ENCODE measurements around the gene HLA-G.

HLA-G gene

DNA sequence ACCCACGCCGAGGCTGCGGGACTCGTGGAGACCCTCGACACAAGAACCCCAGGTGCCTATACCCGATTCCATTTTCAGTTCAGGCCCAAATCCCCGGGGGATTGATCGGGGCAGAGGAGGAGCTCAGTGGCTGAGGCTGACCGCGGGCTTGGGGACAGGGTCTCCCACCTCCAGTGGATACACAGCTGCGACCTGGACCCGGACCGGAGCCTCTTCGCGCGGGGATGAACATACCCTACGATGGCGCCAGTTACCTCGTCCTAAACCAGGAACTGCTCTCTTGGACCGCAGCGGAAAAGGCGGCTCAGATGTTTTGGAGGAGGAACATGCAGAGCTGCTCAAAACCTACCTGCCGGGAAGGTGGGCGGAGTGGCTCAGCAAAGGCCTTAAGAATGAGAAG, 27.4 kb upstream of the HLA-G start:
- Histone ChIP-seq H3K4me3 (ENCODE audit: low read length) (no peak overlapping the region), H3K36me3 (replicated peaks; ENCODE audit: low read depth, low read length) (no peaks in the 10 kb centered on the region), H4K20me1 (ENCODE audit: insufficient read depth, low read length) (no peaks in the 10 kb centered on the region), H3K27me3 (ENCODE audit: low read depth, low read length) (no peaks in the 10 kb centered on the region), H3K9me3 (ENCODE audit: insufficient read depth, low read length) (no peaks in the 10 kb centered on the region), H3K79me2 (ENCODE audit: low read length) (no peaks in the 10 kb centered on the region), H3K4me2 (ENCODE audit: low read length) (no peak overlapping the region), H3K9ac (ENCODE audit: low read length) (no peak overlapping the region), H2AFZ (ENCODE audit: low read depth, low read length) (no peak overlapping the region), H3K4me1 (ENCODE audit: low read length) (no peaks in the 10 kb centered on the region), H3K27ac (ENCODE audit: low read length) (no peak overlapping the region)
- no peak for TF ChIP-seq EZH2phosphoT487 (IDR thresholded peaks at IDR 0.05; ENCODE audit: low read depth)
- TF ChIP-seq, protein P1, sequence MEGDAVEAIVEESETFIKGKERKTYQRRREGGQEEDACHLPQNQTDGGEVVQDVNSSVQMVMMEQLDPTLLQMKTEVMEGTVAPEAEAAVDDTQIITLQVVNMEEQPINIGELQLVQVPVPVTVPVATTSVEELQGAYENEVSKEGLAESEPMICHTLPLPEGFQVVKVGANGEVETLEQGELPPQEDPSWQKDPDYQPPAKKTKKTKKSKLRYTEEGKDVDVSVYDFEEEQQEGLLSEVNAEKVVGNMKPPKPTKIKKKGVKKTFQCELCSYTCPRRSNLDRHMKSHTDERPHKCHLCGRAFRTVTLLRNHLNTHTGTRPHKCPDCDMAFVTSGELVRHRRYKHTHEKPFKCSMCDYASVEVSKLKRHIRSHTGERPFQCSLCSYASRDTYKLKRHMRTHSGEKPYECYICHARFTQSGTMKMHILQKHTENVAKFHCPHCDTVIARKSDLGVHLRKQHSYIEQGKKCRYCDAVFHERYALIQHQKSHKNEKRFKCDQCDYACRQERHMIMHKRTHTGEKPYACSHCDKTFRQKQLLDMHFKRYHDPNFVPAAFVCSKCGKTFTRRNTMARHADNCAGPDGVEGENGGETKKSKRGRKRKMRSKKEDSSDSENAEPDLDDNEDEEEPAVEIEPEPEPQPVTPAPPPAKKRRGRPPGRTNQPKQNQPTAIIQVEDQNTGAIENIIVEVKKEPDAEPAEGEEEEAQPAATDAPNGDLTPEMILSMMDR (IDR thresholded peaks at IDR 0.05; ENCODE audit: low read depth, low read length): no peak

DNA sequence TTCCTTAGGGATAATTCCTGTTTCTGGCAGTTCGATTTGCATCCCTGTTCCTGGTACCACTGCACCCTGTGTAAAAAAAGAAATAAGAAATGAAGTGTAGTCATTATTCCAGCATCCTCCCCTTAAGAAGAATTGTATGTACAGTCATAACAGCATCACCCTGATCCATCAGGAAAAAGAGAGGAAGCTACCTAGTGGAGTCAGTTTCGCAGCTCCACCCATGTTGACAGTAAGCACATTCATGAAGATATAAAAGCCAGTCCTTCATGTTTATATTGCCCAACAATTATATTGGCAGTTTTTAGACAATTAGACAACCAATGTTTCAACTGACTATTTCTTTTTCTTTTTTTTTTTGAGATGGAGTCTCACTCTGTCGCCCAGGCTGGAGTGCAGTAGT, 21.2 kb upstream of the HLA-G start:
- TF ChIP-seq, protein P1 (IDR thresholded peaks at IDR 0.05; ENCODE audit: low read depth, low read length): no peak
- TF ChIP-seq EZH2phosphoT487 (IDR thresholded peaks at IDR 0.05; ENCODE audit: low read depth): no peak
- Histone ChIP-seq H3K27ac (ENCODE audit: low read length) (no peak overlapping the region), H4K20me1 (ENCODE audit: insufficient read depth, low read length) (no peaks in the 10 kb centered on the region), H3K4me1 (ENCODE audit: low read length) (no peaks in the 10 kb centered on the region), H3K4me3 (ENCODE audit: low read length) (no peak overlapping the region), H2AFZ (ENCODE audit: low read depth, low read length) (no peak overlapping the region), H3K27me3 (ENCODE audit: low read depth, low read length) (no peaks in the 10 kb centered on the region), H3K9ac (ENCODE audit: low read length) (no peak overlapping the region), H3K9me3 (ENCODE audit: insufficient read depth, low read length) (no peaks in the 10 kb centered on the region), H3K4me2 (ENCODE audit: low read length) (no peak overlapping the region), H3K79me2 (ENCODE audit: low read length) (no peaks in the 10 kb centered on the region), H3K36me3 (replicated peaks; ENCODE audit: low read depth, low read length) (no peaks in the 10 kb centered on the region)

DNA sequence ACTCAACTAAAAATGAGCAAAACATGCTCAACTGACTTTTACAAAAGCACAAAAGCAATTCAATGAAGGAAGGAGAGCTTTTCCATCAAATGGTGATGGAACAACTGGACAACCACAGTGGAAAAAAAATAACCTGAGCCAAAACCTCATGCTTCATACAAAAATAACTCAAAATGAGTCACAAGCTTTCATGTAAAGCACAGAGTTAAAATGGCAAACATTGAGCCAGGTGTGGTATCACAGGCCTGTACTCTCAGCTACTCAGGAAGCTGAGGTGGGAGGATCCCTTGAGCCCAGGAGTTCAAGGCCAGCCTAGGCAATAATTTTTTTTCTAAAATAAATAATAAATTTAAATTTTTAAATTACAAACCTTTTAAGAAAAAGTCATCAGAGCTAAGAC, 18.4 kb upstream of the HLA-G start:
- H3K4me2 ChIP-seq (ENCODE audit: low read length): no peak overlapping the region
- no peak for TF ChIP-seq EZH2phosphoT487 (IDR thresholded peaks at IDR 0.05; ENCODE audit: low read depth)
- TF ChIP-seq, protein P1 (IDR thresholded peaks at IDR 0.05; ENCODE audit: low read depth, low read length): no peak
- no peaks in the 10 kb centered on the region for H4K20me1 ChIP-seq (ENCODE audit: insufficient read depth, low read length)
- no peaks in the 10 kb centered on the region for H3K4me1 ChIP-seq (ENCODE audit: low read length)
- no peak overlapping the region for H3K4me3 ChIP-seq (ENCODE audit: low read length)
- H2AFZ ChIP-seq (ENCODE audit: low read depth, low read length): no peak overlapping the region
- no peaks in the 10 kb centered on the region for H3K36me3 ChIP-seq (replicated peaks; ENCODE audit: low read depth, low read length)
- no peak overlapping the region for H3K27ac ChIP-seq (ENCODE audit: low read length)
- H3K9me3 ChIP-seq (ENCODE audit: insufficient read depth, low read length): no peaks in the 10 kb centered on the region
- no peaks in the 10 kb centered on the region for H3K79me2 ChIP-seq (ENCODE audit: low read length)
- H3K27me3 ChIP-seq (ENCODE audit: low read depth, low read length): no peaks in the 10 kb centered on the region
- H3K9ac ChIP-seq (ENCODE audit: low read length): no peak overlapping the region

DNA sequence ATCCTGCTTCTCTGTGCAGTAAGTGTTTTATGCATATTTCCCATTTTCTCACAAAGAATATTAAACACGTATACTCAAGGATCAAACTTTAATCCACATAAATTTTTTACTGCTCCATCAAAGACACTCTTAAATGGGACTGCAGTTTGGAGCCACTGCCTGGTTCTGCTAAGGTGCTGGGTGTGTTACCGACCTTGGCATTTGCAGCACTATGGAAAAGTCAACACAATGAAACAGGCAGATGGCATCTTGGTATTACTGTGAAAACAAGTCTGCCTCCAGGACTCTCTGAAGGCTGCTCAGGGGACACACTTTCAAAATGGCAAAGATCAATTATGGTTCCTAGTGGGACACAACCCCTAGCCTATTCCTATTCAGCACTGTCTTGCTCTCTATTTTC, 17.3 kb upstream of the HLA-G start:
- Histone ChIP-seq H3K27me3 (ENCODE audit: low read depth, low read length) (no peaks in the 10 kb centered on the region), H3K4me1 (ENCODE audit: low read length) (no peaks in the 10 kb centered on the region), H3K27ac (ENCODE audit: low read length) (no peak overlapping the region), H3K36me3 (replicated peaks; ENCODE audit: low read depth, low read length) (no peaks in the 10 kb centered on the region), H3K9me3 (ENCODE audit: insufficient read depth, low read length) (no peaks in the 10 kb centered on the region), H3K79me2 (ENCODE audit: low read length) (no peaks in the 10 kb centered on the region), H3K4me3 (ENCODE audit: low read length) (no peak overlapping the region), H4K20me1 (ENCODE audit: insufficient read depth, low read length) (no peaks in the 10 kb centered on the region), H3K9ac (ENCODE audit: low read length) (no peak overlapping the region), H2AFZ (ENCODE audit: low read depth, low read length) (no peak overlapping the region), H3K4me2 (ENCODE audit: low read length) (no peak overlapping the region)
- TF ChIP-seq, protein P1 (IDR thresholded peaks at IDR 0.05; ENCODE audit: low read depth, low read length): no peak
- no peak for TF ChIP-seq EZH2phosphoT487 (IDR thresholded peaks at IDR 0.05; ENCODE audit: low read depth)
